ENCODE results near the gene MAD2L2. TPM values are rescaled to one million over a fixed set of nuclear protein-coding genes. Genes with fewer than 3 reads are reported as not detected.

Gene MAD2L2
- total and polyA plus RNA-seq, 9 of the 15 experiments (the other 6 are each of a cell fraction or from before 2014, with no cell fraction given), result 12.4 to 286 (median 143) TPM

DNA sequence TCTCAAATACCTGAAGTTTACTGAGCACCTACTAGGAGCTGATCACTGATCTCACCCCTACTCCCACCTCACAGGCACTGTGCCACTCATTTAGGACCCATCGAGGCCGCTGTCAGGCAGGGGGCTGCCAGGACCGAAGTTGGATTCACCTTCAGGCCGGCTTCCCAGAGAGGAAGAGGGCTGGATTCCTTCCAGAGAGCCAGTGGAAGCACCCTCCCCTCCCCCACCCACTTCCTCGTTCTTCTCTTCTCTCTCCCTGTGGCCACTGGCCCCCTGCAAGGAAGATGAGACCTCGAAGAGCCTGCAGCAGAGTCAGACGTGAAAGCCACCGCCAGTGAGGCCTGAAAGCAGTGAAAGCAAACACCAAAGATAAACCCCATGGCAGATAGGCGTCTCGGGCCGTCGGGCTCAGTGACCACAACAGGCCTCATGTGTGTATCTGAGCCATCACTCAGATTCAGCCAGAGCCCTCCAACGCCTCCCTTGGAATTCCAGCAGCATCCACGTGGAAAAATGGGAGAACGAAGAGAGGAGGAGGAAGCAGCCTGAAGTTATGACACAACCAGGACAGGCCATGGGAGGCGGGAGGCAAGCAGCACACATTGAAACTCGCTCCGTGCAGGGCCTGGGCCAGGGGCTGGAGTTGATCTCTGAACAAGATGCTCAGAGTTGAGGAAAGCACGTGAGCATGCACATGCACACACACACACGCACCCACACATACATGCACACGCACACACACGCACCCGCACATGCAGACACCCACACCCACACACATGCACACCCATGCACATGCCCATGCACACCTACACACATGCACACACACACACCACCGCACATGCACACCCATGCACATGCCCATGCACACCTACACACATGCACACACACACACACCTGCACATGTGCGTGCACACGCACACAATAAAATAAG is 48.8 kb upstream of the MAD2L2 start (continued):
- TF ChIP-seq JUND (IDR thresholded peaks at IDR 0.05; ENCODE audit: borderline replicate concordance, low read depth, low read length), result 0 out of 2 replicates have a peak, but pooled peaks have one; percentile 8
- peak; percentile 34; the same call in 2 of the 3 replicates for TF ChIP-seq JUND (tag; IDR thresholded peaks at IDR 0.05; ENCODE audit: borderline replicate concordance, low read depth, low read length)
- no peak for TF ChIP-seq RBM34 (IDR thresholded peaks at IDR 0.05; ENCODE audit: borderline replicate concordance, insufficient read depth, low read length)
- TF ChIP-seq HMG20A (CRISPR knock-in tag; conservative IDR thresholded peaks at IDR 0.05), result no peak
- TF ChIP-seq NRF1 (conservative IDR thresholded peaks at IDR 0.05 in 1 of 2, IDR thresholded peaks at IDR 0.05 in 1 of 2), result no peak
- TF ChIP-seq ZNF785 (CRISPR knock-in tag; IDR thresholded peaks at IDR 0.05), result no peak
- TF ChIP-seq NCOA6 (IDR thresholded peaks at IDR 0.05), result no peak
- TF ChIP-seq CEBPZ (IDR thresholded peaks at IDR 0.05; ENCODE audit: borderline replicate concordance, low read depth, low read length), result no peak
- TF ChIP-seq TFE3 (CRISPR knock-in tag; IDR thresholded peaks at IDR 0.05), result no peak
- no peak for TF ChIP-seq KAT7 (CRISPR knock-in tag; IDR thresholded peaks at IDR 0.05; ENCODE audit: borderline replicate concordance)
- no peak for TF ChIP-seq ZNF699 (CRISPR knock-in tag; IDR thresholded peaks at IDR 0.05; ENCODE audit: insufficient replicate concordance)
- TF ChIP-seq, protein P1, sequence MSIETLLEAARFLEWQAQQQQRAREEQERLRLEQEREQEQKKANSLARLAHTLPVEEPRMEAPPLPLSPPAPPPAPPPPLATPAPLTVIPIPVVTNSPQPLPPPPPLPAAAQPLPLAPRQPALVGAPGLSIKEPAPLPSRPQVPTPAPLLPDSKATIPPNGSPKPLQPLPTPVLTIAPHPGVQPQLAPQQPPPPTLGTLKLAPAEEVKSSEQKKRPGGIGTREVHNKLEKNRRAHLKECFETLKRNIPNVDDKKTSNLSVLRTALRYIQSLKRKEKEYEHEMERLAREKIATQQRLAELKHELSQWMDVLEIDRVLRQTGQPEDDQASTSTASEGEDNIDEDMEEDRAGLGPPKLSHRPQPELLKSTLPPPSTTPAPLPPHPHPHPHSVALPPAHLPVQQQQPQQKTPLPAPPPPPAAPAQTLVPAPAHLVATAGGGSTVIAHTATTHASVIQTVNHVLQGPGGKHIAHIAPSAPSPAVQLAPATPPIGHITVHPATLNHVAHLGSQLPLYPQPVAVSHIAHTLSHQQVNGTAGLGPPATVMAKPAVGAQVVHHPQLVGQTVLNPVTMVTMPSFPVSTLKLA (conservative IDR thresholded peaks at IDR 0.05), result no peak
- no peak for TF ChIP-seq SOX6 (IDR thresholded peaks at IDR 0.05)
- peak; percentile 17; the same call in 1 of the 2 replicates for TF ChIP-seq ZBTB7A (IDR thresholded peaks at IDR 0.05; ENCODE audit: borderline replicate concordance, control insufficient read depth, low read depth, low read length)
